Endothelial cell of umbilical vein (primary cell): ENCODE data around the gene SSH3. TPM values are rescaled to one million over a fixed set of nuclear protein-coding genes. Genes with fewer than 3 reads are reported as not detected.
A peak's percentile ranks its signal among the peaks of the same experiment; 100 is the strongest.

Experiments used
- BruUV-seq: library from RNA; stranded (reverse); fragments of 400-500 nt; replicated peaks from 2 replicates; lab custom pipeline; 2021; lab: Mats Ljungman, UMichigan
- CTCF ChIA-PET: fragments of 300-600, 350-600 bp; sonication (Branson Sonifier 250); formaldehyde crosslinking; loops from one replicate; lab custom pipeline; 2021; ENCODE audit warnings: antibody characterized with exemption, inconsistent platforms; lab: Charles Lee
- POLR2A ChIA-PET: fragments of 300-600, 350-600 bp; sonication (Branson Sonifier 250); formaldehyde crosslinking; loops from one replicate; lab custom pipeline; 2021; ENCODE audit warnings: antibody characterized with exemption, inconsistent platforms; lab: Charles Lee
- DNase-seq: peaks from one replicate; pipeline ENCODE4 v3.0.0-alpha.2; 2011; ENCODE audit warnings: low read depth, low spot score
- FAIRE-seq: peaks from 2 replicates; lab custom pipeline; 2011; peaks lifted over from hg19 to GRCh38; lab: Jason Lieb, UNC
- H2AFZ ChIP-seq: 2 replicates; pipeline ENCODE4 v1.6.0; 2012; ENCODE audit warnings: low read depth, low read length, control low read depth, inconsistent platforms
- H3K27ac ChIP-seq: 2 replicates; pipeline ENCODE4 v1.5.1; 2011; ENCODE audit warnings: low read depth, mild to moderate bottlenecking, control low read depth, low read length, moderate library complexity; ENCODE audit not compliant: insufficient read depth
- H3K27me3 ChIP-seq, 2 experiments: 2 replicates each; pipeline versions ENCODE4 v1.6.0 to v1.6.1; 2011; ENCODE audit warnings: low read length in 2 of 2, mixed read lengths in 1 of 2; ENCODE audit not compliant: control insufficient read depth in 2 of 2, insufficient read depth in 2 of 2
- H3K36me3 ChIP-seq, 2 experiments: 2 replicates in 1 of 2; 3 replicates in 1 of 2; pipeline ENCODE4 v1.5.1; 2011; ENCODE audit warnings: low read length in 2 of 2, mild to moderate bottlenecking in 1 of 2, moderate library complexity in 1 of 2; ENCODE audit not compliant: control insufficient read depth in 2 of 2, insufficient read depth in 2 of 2; ENCODE audit errors: extremely low read depth in 1 of 2
- H3K4me1 ChIP-seq: 3 replicates; pipeline ENCODE4 v1.5.1; 2011; ENCODE audit warnings: mild to moderate bottlenecking, low read length; ENCODE audit not compliant: control insufficient read depth, insufficient read depth; ENCODE audit errors: extremely low read depth
- H3K4me2 ChIP-seq: 2 replicates; pipeline ENCODE4 v1.6.1; 2011; ENCODE audit warnings: low read length, control low read depth, mixed read lengths; ENCODE audit not compliant: insufficient read depth
- H3K4me3 ChIP-seq, 3 experiments: fragments of 200-600 bp in 1 of 3; sonication (generic), shearing (Covaris generic) in 1 of 3; replicated peaks in 1 of 3; 2 replicates each; pipeline ENCODE4 v1.5.1; 2011 to 2016; ENCODE audit warnings: control low read depth in 3 of 3, low read length in 3 of 3, mild to moderate bottlenecking in 2 of 3, inconsistent platforms in 1 of 3, low read depth in 1 of 3, moderate library complexity in 1 of 3; ENCODE audit not compliant: insufficient read depth in 1 of 3
- H3K79me2 ChIP-seq: 2 replicates; pipeline ENCODE4 v1.6.0; 2012; ENCODE audit warnings: low read length, inconsistent platforms; ENCODE audit not compliant: control insufficient read depth, insufficient read depth
- H3K9ac ChIP-seq: replicated peaks from 2 replicates; pipeline ENCODE3; 2011; ENCODE audit warnings: low read length, control low read depth; ENCODE audit not compliant: insufficient read depth; ENCODE audit errors: extremely low read depth
- H3K9me1 ChIP-seq: replicated peaks from 3 replicates; pipeline ENCODE4 v1.6.0; 2011; ENCODE audit warnings: mild to moderate bottlenecking, low read length; ENCODE audit not compliant: control insufficient read depth, insufficient read depth; ENCODE audit errors: extremely low read depth
- H3K9me3 ChIP-seq: replicated peaks from 2 replicates; pipeline ENCODE4 v1.5.1; 2012; ENCODE audit warnings: low read length, inconsistent platforms; ENCODE audit not compliant: control insufficient read depth, insufficient read depth
- H4K20me1 ChIP-seq: replicated peaks from 2 replicates; pipeline ENCODE3; 2011; ENCODE audit warnings: mild to moderate bottlenecking, low read length; ENCODE audit not compliant: control insufficient read depth, insufficient read depth; ENCODE audit errors: extremely low read depth
- CTCF ChIP-seq, 2 donors: IDR thresholded peaks; 1 replicate in 1 of 2; 2 replicates in 1 of 2; pipeline ENCODE4 v1.5.1; 2011; ENCODE audit warnings: low read length in 2 of 2, mild to moderate bottlenecking in 2 of 2, moderate library complexity in 2 of 2, control low read depth in 1 of 2, inconsistent platforms in 1 of 2, low read depth in 1 of 2; ENCODE audit not compliant: insufficient read depth in 1 of 2; ENCODE audit errors: extremely low read depth in 1 of 2
- FOS ChIP-seq: IDR thresholded peaks from 2 replicates; pipeline ENCODE4 v1.6.1; 2011; ENCODE audit warnings: mild to moderate bottlenecking, low read length, moderate library complexity, borderline replicate concordance; ENCODE audit not compliant: insufficient read depth
- JUN ChIP-seq: IDR thresholded peaks from 2 replicates; pipeline ENCODE4 v1.6.1; 2011; ENCODE audit warnings: borderline replicate concordance, low read depth; ENCODE audit not compliant: insufficient read length, insufficient read depth
- MAX ChIP-seq: IDR thresholded peaks from 2 replicates; pipeline ENCODE4 v1.6.1; 2011; ENCODE audit not compliant: insufficient read depth, insufficient read length
- MYC ChIP-seq: IDR thresholded peaks from one replicate; pipeline ENCODE4 v1.6.1; 2011; ENCODE audit warnings: mild to moderate bottlenecking, low read depth, low read length
- dilution Hi-C: fragments of 300-500 bp; cut with MboI; formaldehyde crosslinking; loops from one replicate; pipeline ENCODE4 v1.15.0; 2019; ENCODE audit warnings: low sequenced_read_pairs; ENCODE audit not compliant: extremely low pct_ligation_motif_present
- intact Hi-C: fragments of 100-400 bp; cut with micrococcal nuclease; formaldehyde crosslinking; loops from one replicate; pipeline ENCODE4 v1.10.0; 2022
- polyA plus RNA-seq, 4 experiments: library from polyadenylated mRNA; depleted of rRNA in 3 of 4; stranded (reverse) in 3 of 4; unstranded in 1 of 4; fragments of >200 nt; gene quantifications; 2 replicates each; pipeline versions ENCODE4 v1.2.1 to v1.2.3, GENCODE V29; 2011 to 2012; ENCODE audit warnings: missing spikeins in 1 of 4
- total RNA-seq: library from RNA; stranded (reverse); gene quantifications from 2 replicates; pipeline ENCODE4 v1.2.3, GENCODE V29; 2021

Gene SSH3
- total and polyA plus RNA-seq, 2 donors (not counting 3 experiments of a cell fraction or from before 2014, with no cell fraction given), result 14.3 to 16.5 TPM

- H3K9me1 ChIP-seq, result no peaks in the 10 kb centered on the region
- no peak for TF ChIP-seq JUN
- TF ChIP-seq MAX, result no peak
- TF ChIP-seq FOS, result no peak
- TF ChIP-seq MYC, result no peak
- TF ChIP-seq CTCF (IDR thresholded peaks at IDR 0.05; ENCODE audit: extremely low read depth in 1 of 2, insufficient read depth in 1 of 2, low read depth in 1 of 2, low read length in 2 of 2), result no peak
- H3K79me2 ChIP-seq, result no peaks in the 10 kb centered on the region
- POLR2A ChIA-PET, result interaction anchor here (0.8 kb wide), 1 partner anchor 62 kb away, joined by 5 read pairs; no protein-coding TSS in a partner anchor
- H2AFZ ChIP-seq, result no peak overlapping the region
- no peak overlapping the region for H3K4me3 ChIP-seq
- no peak overlapping the region for H3K9ac ChIP-seq
- no peak for FAIRE-seq
- no peaks in the 10 kb centered on the region for H3K4me1 ChIP-seq
- no peak overlapping the region for H3K27ac ChIP-seq
- no TSS peak for BruUV-seq
- no peaks in the 10 kb centered on the region for H4K20me1 ChIP-seq
- H3K36me3 ChIP-seq, result no peaks in the 10 kb centered on the region
- H3K4me2 ChIP-seq, result no peak overlapping the region
- no peaks in the 10 kb centered on the region for H3K27me3 ChIP-seq
- dilution Hi-C loops, result no loop called here
- DNase-seq, result peak; percentile 37
- intact Hi-C loops, result no loop called here
- no peaks in the 10 kb centered on the region for H3K9me3 ChIP-seq
- CTCF ChIA-PET, result interaction anchor here (0.9 to 2.5 kb wide), 7 partner anchors 12 to 71 kb away, joined by 3 to 6 read pairs (median 4); no protein-coding TSS in a partner anchor
Measured at GRCh38 chr11:67332081-67332691, 28.9 kb downstream of the SSH3 start.
